T-helper 9 cell (primary cell): ENCODE data around the gene RPS6KC1.
"Not testable (repeated sequence)": the region's sequence is repeated elsewhere in the genome, so short reads cannot be mapped to it uniquely, and the experiment has no call there.

Experiments
- DNase-seq: peaks from one replicate; pipeline ENCODE4 v3.0.0-alpha.2; 2020
- total RNA-seq, 2 donors: gene quantifications; one replicate each; lab custom pipeline; 2026; lab: John Stamatoyannopoulos, UW

RPS6KC1 gene
- total RNA-seq, result 19.5 to 47.5 reads per million in 2 donors

DNA sequence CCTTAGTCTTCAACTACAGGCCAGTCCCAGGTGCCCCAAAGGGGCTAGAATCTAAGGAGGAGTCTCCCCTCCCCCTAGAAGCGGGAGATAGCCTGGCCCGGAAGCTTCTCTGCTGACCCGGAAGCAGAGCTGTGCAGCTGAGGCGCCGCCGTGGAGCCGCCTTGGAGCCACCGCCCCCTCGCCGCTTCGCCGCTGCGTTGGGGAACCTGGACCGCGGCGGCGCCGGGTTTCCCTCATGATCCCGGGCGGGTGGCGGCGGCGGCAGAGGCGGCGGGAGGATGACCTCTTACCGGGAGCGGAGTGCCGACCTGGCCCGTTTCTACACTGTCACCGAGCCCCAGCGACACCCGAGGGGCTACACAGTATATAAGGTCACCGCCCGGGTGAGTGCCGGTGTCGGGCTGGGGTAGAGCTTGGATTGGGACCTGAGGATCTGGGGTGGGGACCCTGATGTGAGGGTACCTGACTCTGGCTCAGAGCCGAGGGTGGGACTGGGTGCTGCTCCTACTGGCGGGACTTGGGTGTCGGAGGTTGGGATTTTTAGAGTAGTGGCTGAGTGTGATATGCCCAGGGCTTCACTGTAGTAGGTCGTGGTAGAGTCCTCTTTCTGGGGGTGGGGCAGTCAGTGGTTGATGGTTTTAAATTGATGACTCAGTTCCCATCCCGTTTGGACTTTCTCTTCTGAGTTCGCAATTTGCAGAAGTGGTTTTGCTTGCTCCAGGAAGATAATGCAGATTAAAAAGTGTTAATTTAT, at the start of gene RPS6KC1:
TSS of gene RPS6KC1 (plus strand) at position 115 of the 754 bp plus-strand sequence. CDS start at position 279, 164 bp downstream.
- DNase-seq, result peak; percentile 71

DNA sequence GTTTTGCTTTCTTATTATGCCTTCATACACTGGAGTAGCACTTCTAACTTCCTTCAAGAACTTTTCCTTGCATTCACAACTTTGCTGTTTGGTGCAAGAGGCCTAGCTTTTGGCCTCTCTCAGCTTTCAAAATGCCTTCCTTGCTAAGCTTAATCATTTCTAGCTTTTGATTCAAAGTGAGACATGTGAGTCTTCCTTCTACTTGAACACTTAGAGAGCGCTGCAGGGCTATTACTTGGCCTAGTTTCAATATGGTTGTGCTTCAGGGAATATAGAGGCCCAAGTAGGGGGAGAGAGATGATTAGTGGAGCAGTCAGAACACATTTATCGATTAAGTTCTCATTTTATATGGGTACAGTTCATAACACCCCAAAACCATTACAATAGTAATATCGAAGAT, 47.8 kb upstream of the RPS6KC1 start:
- no peak for DNase-seq

DNA sequence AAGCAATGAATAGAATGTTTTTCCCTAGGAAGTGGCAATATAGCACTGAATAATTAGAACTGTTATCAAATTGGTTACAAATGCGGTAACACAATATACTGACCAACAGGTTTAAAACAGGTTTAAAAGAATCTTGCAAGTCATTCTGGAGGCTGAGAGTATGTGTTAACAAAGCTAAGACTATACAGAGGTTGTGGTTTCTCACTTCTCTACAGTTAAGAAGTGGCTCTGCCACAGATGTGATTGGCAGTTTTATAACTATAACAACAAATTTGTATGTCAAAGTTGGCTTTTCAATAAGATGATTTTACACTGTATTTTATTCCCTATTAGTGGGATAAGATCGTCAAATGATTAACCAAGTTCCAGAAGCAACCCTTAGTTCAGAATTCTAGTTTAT, 42.5 kb upstream of the RPS6KC1 start:
- DNase-seq, result no peak

GRCh38 chr1:213014642-213015041, 36.4 kb upstream of the RPS6KC1 start:
- no peak for DNase-seq

DNA sequence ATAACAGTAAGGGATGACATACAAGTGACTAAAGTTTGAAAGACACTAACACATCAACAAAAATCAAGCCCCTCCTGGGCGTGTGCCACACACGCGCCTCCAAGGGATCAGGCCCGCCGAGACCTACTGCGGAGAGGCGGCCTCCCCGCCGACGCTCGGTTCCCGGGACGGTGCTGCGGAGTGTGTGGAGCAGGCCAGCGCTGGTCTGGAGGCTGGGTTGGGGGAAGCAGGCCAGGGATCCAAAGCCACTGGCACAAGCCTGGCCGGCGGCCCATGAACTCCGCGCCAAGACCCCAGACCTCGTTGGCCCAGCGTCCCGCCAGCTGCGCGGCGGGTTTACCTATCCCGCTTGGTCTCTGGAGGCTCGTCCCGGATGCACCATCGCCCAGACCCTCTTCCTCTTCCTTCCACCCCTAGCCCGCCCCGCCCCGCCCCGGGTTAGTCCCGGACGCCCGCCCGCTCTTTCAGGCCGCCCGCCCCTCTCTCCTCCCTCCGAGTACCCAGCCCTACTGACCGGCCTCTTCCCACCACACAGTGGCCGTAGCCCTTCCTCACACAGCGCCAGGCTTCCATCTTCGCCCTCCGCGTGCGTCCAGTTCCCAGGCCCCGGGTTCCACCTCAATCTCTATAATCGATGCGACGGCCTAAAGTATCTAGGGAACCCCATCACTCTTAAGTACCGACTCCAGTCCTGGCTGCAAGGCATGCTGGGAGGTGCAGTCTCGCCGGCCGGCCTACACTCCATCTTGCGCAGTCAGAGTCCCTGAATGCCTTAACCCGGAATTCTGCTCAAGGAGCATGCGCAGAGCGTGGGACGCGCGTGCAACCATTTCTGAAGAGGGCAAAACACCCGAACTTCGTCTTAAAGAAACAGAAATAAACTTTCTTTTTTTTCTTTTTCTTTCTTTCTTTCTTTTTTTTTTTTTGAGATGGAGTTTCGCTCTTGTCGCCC, 35.7 kb upstream of the RPS6KC1 start, which contains the start of gene ANGEL2:
TSS of gene ANGEL2 (minus strand) at position 769 of the 952 bp plus-strand sequence. CDS start at position 573, 196 bp downstream.
- DNase-seq, result peak; percentile 89

- DNase-seq, result no peak
These were observed 33.4 kb upstream of the RPS6KC1 start for GRCh38 chr1:213017447-213018273.

DNA sequence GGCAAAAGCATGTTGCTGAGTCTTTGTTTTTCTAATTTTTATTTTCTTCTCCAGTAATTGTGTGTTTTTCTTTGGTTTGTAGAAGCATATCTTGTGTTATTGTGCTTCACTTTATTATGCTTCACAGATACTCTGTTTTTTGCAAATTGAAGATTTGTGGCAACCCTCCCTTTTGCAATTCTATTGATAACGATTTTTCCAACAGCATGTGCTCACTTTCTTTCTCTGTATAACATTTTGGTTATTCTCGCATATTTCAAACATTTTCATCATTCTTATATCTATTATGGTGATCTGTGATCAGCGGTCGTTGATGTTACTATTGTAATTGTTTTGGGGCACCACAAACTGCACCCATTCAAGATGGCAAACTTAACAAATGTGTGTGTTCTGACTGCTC, 31.6 kb upstream of the RPS6KC1 start:
- no peak for DNase-seq

- DNase-seq, result no peak
These were observed 31.0 kb upstream of the RPS6KC1 start for GRCh38 chr1:213020016-213020415.

DNA sequence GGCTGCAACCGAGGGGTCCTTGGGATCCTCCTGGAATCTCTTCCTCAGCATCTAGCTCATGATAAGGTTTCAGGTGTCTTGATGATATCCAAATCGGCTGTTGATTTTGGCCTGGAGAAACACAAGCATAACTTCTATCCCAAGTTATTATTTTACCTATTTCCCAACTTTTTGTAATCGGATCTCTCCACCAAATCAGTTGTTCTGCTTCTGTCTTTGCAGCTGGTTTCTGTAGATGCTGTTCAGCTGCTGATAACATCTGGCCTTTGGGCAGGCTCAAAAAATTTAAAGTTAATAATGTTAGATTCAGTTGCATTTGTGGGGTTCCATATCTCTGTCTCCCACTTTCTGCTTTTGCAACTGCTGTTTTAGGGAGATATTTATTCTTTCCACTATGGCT, 24.0 kb upstream of the RPS6KC1 start:
- not testable (repeated sequence) for DNase-seq

DNA sequence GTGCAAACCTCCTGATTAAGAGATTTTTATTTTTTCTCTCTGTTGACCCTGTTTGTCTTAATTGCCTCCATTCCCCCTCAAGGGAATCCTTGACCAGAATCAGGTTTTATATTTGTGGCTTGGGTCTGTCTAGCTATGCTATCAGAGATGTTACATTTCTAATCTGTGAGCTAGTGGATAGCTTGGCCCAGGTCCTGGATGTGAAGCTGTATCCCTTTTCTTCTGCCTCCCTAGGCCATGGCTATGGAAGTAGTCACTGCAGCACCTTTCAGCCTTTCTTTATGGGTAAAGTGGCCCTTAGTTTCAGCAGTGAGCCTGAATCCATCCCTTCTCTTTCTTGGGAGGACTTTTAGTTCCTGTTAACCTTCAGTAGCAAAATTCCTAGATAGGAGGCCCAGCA, 18.4 kb upstream of the RPS6KC1 start:
- DNase-seq, result no peak

DNA sequence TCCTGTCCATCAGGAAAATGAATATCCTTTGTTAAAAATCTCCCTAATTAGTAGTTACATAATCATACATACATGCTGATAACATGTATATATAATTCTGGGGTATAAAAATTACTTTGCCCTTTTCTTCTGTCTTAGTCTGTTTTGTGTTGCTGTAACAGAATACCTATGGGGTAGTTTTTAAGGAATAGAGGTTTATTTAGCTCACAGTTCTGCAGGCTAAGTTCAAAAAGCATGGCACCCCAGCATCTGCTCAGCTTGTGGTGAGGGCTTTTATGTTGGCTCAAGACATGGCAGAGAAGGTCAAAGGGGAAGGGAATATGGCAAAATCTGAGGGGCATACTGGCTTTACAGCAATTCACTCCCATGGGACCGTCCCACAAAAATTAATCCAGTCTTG, 16.3 kb upstream of the RPS6KC1 start:
- DNase-seq, result no peak

DNA sequence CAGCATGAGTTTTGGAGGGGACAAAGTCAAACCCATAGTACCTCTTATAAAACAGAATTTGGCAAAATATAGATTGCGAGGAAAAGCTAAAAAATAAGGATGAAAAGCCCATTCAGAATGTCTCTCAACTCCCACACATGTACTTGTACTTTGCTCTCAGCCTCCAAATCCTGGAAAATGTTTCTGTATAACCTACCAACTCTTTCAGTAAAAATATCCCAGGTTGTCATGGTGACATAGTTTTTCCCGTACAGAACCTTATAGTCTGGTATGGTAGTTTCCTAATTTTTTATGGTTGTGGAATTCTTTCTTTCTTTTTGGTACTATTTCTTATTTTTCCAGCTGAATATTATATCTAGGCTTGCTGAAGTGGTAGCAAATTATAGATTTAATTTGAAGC, 15.5 kb upstream of the RPS6KC1 start:
- no peak for DNase-seq

GRCh38 chr1:213041443-213041842, 9.6 kb upstream of the RPS6KC1 start:
- no peak for DNase-seq

DNA sequence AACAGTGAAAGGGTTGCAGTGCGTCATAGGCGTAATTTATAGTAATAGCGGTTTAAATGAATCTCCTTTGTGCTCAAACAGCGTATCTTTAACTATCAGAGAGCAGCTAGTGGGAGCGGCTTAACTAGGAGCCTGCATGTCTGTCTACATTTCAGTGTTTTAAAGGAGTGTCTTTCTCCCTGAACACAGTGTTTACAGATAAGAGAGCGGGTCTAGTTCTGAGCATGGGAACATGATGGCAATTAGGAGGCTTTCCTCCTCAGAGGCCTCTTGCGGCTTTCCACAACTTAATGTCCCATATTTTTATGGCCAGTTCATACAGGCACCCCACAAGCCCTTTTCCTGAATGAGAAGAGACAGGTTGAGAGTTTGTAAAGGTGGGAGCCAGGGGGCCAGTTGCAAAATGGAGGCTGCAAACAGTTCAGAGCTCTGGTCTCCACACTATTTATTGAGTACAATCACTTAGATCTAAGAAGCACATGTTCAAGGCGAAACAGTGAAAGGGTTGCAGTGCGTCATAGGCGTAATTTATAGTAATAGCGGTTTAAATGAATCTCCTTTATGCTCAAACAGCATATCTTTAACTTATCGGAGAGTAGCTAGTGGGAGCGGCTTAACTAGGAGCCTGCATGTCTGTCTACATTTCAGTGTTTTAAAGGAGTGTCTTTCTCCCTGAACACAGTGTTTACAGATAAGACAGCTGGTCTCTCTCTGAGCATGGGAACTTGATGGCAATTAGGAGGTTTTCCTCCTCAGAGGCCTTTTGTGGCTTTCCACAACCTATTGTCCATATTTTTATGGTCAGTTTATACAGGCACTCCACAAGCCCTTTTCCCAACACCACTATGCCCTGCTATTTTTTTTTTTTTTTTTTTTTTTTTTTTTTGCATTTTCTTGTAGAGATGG, 5.5 kb upstream of the RPS6KC1 start:
- DNase-seq, result not testable (repeated sequence)

DNA sequence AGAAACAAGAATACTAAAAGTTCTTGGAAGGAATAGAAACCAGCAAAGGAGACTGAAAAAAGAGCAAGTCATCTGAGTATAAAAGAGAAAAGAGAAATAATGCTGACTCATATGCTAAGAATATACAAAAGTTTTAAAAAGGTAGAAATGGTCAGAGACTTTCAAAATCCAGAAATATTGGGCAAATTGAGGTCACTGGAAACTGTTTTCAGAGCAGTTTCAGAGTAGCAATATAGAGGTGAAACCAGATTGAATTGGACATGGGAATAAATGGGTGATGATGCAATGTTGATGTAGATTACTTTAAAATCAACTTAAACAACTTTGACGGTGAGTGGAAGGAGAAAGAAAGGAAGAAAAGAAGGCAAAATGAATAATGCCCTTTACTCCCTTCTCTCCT, 1.8 kb upstream of the RPS6KC1 start:
- DNase-seq, result no peak

DNA sequence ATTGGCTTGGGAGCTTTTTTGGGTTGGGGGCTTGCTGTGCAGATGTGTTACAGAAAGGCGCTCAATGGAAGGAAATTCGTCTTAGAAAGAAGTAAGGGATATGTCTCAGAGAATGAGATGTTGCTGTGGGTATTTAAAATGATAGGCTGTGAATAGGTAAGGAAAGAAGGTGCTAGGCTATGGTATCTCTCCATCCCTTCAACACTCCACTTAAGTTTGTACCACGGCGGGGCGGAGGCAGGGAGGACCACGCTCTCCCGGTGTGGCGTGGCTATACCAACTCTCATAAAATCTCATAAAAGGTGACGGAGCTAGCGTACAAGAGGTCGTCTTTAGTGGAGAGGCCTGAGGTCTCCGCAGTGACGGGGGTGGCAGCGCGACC, 305 bp upstream of the RPS6KC1 start:
- DNase-seq, result no peak

DNA sequence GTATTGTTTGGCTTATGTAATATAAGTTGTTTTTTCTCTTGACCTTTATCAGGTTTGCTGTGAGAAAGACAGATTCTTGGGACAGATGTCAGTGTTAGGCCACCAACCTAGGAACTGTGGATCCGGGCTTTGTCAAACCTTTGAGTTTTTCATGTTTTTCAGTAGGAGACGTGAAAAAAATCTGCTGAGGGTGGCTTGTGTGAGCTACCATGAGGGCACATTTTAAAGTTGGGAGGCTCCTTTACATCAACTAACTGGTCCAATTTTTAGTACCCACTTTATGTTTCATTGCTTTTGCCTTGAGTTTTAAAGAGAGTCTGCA, 801 bp downstream of the RPS6KC1 start:
- no peak for DNase-seq

DNA sequence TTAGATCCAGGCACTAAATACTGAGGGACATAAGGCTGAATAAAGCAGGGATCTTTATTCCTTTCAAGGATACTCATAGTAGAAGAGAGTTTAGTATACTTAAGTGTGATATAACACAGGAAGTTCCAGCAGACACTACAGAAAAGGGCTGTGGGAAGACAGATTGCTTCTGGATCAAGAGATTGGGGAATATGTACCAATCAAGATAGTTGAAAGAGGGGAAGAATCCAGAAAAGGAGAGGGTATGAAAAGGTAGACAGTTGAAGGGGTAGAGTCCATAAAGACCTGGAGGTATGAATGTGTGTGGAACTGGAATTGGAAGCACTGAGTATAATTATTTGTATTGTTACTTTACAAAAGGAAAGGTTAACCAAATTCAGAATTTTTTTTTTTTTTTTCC, 2.4 kb downstream of the RPS6KC1 start:
- DNase-seq, result no peak

- no peak for DNase-seq
These were observed 3.1 kb downstream of the RPS6KC1 start for GRCh38 chr1:213054142-213054541.

DNA sequence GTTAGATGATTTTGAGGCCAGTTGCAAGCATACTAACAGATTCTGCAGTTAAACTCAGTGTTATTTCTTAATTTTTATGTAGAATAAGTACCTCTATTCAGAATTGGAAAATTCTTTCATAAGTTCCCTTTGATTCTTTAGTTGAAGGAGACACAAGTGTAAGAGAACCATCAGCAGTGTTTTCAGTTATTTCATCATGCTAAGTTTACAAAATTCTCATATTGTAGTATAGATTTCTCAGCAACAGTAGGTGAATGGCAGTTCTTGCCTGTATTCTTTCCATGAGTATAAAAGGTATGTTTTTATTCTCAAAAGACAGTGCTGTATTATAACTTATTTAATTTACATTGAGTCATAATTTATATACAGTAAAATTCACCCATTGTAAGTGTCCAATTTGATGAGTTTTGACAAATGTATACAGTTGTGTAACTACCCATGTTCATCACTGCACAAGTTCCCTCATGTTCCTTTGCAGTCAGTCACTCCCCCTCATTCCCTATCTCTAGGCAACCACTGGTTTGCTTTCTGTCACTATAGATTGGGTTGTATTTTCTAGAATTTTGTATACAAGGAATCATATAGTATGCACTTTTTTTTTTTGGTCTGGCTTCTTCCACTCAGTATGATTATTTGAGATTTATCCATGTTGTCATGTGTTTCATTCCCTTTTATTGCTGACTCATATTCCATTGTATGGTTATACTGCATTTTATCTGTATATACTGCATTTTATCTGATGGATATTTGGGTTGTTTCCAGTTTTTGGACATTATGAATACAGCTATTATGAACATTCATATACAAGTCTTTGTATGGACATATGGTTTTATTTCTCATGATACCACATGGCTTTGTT, 3.9 kb downstream of the RPS6KC1 start:
- no peak for DNase-seq

DNA sequence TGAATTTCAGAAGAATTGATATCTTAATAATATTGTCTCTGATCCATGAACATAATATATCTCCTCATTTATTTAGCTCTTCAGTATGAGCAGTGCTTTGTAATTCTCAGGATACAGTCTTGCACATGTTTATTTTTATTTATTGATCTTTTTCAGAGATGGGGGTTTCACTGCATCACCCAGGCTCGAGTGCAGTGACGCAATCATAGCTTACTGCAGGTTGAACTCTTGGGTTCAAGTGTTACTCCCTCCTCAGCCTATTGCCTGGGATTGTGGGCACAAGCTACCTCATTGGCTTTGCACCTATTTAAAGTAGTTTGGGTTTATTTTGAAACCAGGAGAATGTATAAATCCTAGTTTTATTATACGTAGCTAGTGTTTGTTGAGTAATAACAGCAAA, 4.7 kb downstream of the RPS6KC1 start:
- no peak for DNase-seq
